HCT116 (cell line): ENCODE data around the gene SELPLG. TPM values are rescaled to one million over a fixed set of nuclear protein-coding genes. Genes with fewer than 3 reads are reported as not detected.
"Not testable (repeated sequence)": the region's sequence is repeated elsewhere in the genome, so short reads cannot be mapped to it uniquely, and the experiment has no call there.

Experiments used
- ATAC-seq: fragments of 200-7000 bp; cut with Tn5 transposase; 2 replicates; pipeline ENCODE4 v1.9.1; 2020; ENCODE audit warnings: mild to moderate bottlenecking, moderate library complexity
- BruUV-seq: library from RNA; stranded (reverse); fragments of 400-500 nt; replicated peaks from 2 replicates; lab custom pipeline; 2021; lab: Mats Ljungman, UMichigan
- CTCF ChIA-PET: fragments of 300-600 bp; sonication (Branson Sonifier 250); formaldehyde crosslinking; loops from one replicate; lab custom pipeline; 2021; ENCODE audit warnings: antibody characterized with exemption; lab: Charles Lee
- POLR2A ChIA-PET: fragments of 300-600, 350-600 bp; sonication (Branson Sonifier 250); formaldehyde crosslinking; loops from one replicate; lab custom pipeline; 2021; ENCODE audit warnings: antibody characterized with exemption; lab: Charles Lee
- RAD21 ChIA-PET, 2 experiments: fragments of 300-600 bp; sonication (Branson Sonifier 250); formaldehyde crosslinking; loops; one replicate each; lab custom pipeline; 2023; ENCODE audit warnings: low total read pairs in 2 of 2; ENCODE audit not compliant: uncharacterized antibody in 2 of 2, unreplicated experiment in 2 of 2, low non-redundant PET in 1 of 2; lab: Charles Lee
- DNase-seq: peaks from one replicate; pipeline ENCODE4 v3.0.0-alpha.2; 2010; ENCODE audit warnings: low read depth, low spot score
- H2AFZ ChIP-seq: fragments of 200-600 bp; shearing (Covaris generic), sonication (generic); 2 replicates; pipeline ENCODE4 v1.6.1; 2017; ENCODE audit warnings: low read depth, mixed run types, mixed read lengths, antibody characterized with exemption, low read length; ENCODE audit not compliant: poor library complexity, severe bottlenecking
- H3K27ac ChIP-seq: 2 replicates; pipeline ENCODE4 v1.5.1; 2012; ENCODE audit warnings: low read depth, low read length
- H3K27me3 ChIP-seq: fragments of 200-600 bp; sonication (generic); 2 replicates; pipeline ENCODE4 v1.6.1; 2016; ENCODE audit warnings: mixed run types, low read length, mixed read lengths; ENCODE audit not compliant: insufficient read depth
- H3K36me3 ChIP-seq, 2 experiments: fragments of 200-500 bp in 1 of 2; fragments of 200-600 bp in 1 of 2; sonication (Bioruptor generic) in 1 of 2; sonication (generic) in 1 of 2; 2 replicates each; pipeline versions ENCODE4 v1.5.1 to v1.6.1; 2014 to 2016; ENCODE audit warnings: low read length in 2 of 2, inconsistent platforms in 1 of 2, mixed read lengths in 1 of 2, mixed run types in 1 of 2; ENCODE audit not compliant: insufficient read depth in 2 of 2, control insufficient read depth in 1 of 2
- H3K4me1 ChIP-seq, 2 experiments: fragments of 200-600 bp in 1 of 2; sonication (generic) in 1 of 2; 2 replicates each; pipeline versions ENCODE4 v1.5.1 to v1.6.1; 2012 to 2017; ENCODE audit warnings: low read length in 2 of 2, inconsistent platforms in 1 of 2, mild to moderate bottlenecking in 1 of 2, mixed read lengths in 1 of 2, mixed run types in 1 of 2, moderate library complexity in 1 of 2; ENCODE audit not compliant: insufficient read depth in 2 of 2, control insufficient read depth in 1 of 2
- H3K4me2 ChIP-seq: fragments of 200-600 bp; sonication (generic); 2 replicates; pipeline ENCODE4 v1.6.1; 2017; ENCODE audit warnings: mixed run types, low read length, mixed read lengths
- H3K4me3 ChIP-seq, 2 experiments: fragments of 200-600 bp in 1 of 2; sonication (generic) in 1 of 2; replicated peaks in 1 of 2; 2 replicates each; pipeline ENCODE4 v1.5.1; 2011 to 2016; ENCODE audit warnings: low read length in 2 of 2, control low read depth in 1 of 2, low read depth in 1 of 2, mild to moderate bottlenecking in 1 of 2, mixed read lengths in 1 of 2, mixed run types in 1 of 2
- H3K79me2 ChIP-seq: fragments of 200-600 bp; sonication (generic); 2 replicates; pipeline ENCODE4 v1.6.1; 2017; ENCODE audit warnings: mild to moderate bottlenecking, mixed run types, low read length, moderate library complexity, mixed read lengths; ENCODE audit not compliant: insufficient read depth
- H3K9ac ChIP-seq: fragments of 200-600 bp; sonication (generic); 2 replicates; pipeline ENCODE4 v1.6.1; 2016; ENCODE audit warnings: low read length, mixed read lengths
- H3K9me2 ChIP-seq: fragments of 200-600 bp; sonication (generic), shearing (Covaris generic); 2 replicates; pipeline ENCODE4 v1.6.1; 2017; ENCODE audit warnings: mixed run types, mild to moderate bottlenecking, moderate library complexity; ENCODE audit not compliant: insufficient read depth
- H3K9me3 ChIP-seq, 2 experiments: fragments of 200-500 bp in 1 of 2; fragments of 200-600 bp in 1 of 2; sonication (Bioruptor generic) in 1 of 2; sonication (generic) in 1 of 2; 2 replicates each; pipeline ENCODE4 v1.6.1; 2014 to 2017; ENCODE audit warnings: low read length in 2 of 2, mixed read lengths in 2 of 2, inconsistent platforms in 1 of 2, low read depth in 1 of 2, mild to moderate bottlenecking in 1 of 2, mixed run types in 1 of 2, moderate library complexity in 1 of 2; ENCODE audit not compliant: control insufficient read depth in 1 of 2, insufficient read depth in 1 of 2
- H4K20me1 ChIP-seq: fragments of 200-600 bp; sonication (generic), shearing (Covaris generic); 2 replicates; pipeline ENCODE4 v1.6.1; 2017; ENCODE audit warnings: mixed run types, mild to moderate bottlenecking, moderate library complexity; ENCODE audit not compliant: insufficient read depth
- intact Hi-C: fragments of 100-400 bp; cut with micrococcal nuclease; formaldehyde crosslinking; loops from 2 replicates; pipeline ENCODE4 v1.10.0; 2022
- total RNA-seq: library from RNA; stranded (reverse); gene quantifications from one replicate; pipeline ENCODE4 v1.2.1, GENCODE V29; 2021; ENCODE audit not compliant: unreplicated experiment

SELPLG gene
- total RNA-seq, 1 experiment from 2014 or later, result 1.2 TPM

- peaks cover 0 to 13% of the 10 kb centered on the region in 2 experiments; a peak in 1 of 4 replicates for H3K36me3 ChIP-seq
- H3K9ac ChIP-seq, BruUV-seq, H3K4me3 ChIP-seq, CTCF ChIA-PET, RAD21 ChIA-PET, H3K9me3 ChIP-seq, ATAC-seq, H3K9me2 ChIP-seq, H3K27ac ChIP-seq, H4K20me1 ChIP-seq, H3K27me3 ChIP-seq, H2AFZ ChIP-seq, POLR2A ChIA-PET, H3K79me2 ChIP-seq, DNase-seq, intact Hi-C loops, H3K4me2 ChIP-seq: not testable (repeated sequence)
- H3K4me1 ChIP-seq, result peaks cover 29% of the 10 kb centered on the region in 2 experiments
Observed at GRCh38 chr12:108656247-108656646, 22.6 kb upstream of the SELPLG start.

GRCh38 chr12:108655812-108656175 lies 22.1 kb upstream of the SELPLG start:
- CTCF ChIA-PET, result not testable (repeated sequence)

GRCh38 chr12:108654622-108655021 lies 20.9 kb upstream of the SELPLG start:
- DNase-seq, BruUV-seq, H4K20me1 ChIP-seq, H3K27me3 ChIP-seq, H3K79me2 ChIP-seq, ATAC-seq, H3K9me3 ChIP-seq, H2AFZ ChIP-seq, POLR2A ChIA-PET, H3K4me3 ChIP-seq, H3K27ac ChIP-seq, H3K9me2 ChIP-seq, H3K4me2 ChIP-seq, H3K9ac ChIP-seq, intact Hi-C loops, RAD21 ChIA-PET: not testable (repeated sequence)
- CTCF ChIA-PET, result interaction anchor here (0.8 kb wide), 1 partner anchor 9 kb away, joined by 4 read pairs; no protein-coding TSS in a partner anchor
- H3K4me1 ChIP-seq, result peaks cover 43 to 45% of the 10 kb centered on the region in 2 experiments
- H3K36me3 ChIP-seq, result peaks cover 0 to 13% of the 10 kb centered on the region in 2 experiments; a peak in 1 of 4 replicates

More at GRCh38 chr12:108655812-108656175, 22.1 kb upstream of the SELPLG start:
- H3K4me2 ChIP-seq, H3K9ac ChIP-seq, RAD21 ChIA-PET, ATAC-seq, H3K79me2 ChIP-seq, H3K27me3 ChIP-seq, H4K20me1 ChIP-seq, H3K4me3 ChIP-seq, H2AFZ ChIP-seq, BruUV-seq, H3K9me3 ChIP-seq, DNase-seq, intact Hi-C loops, H3K27ac ChIP-seq, POLR2A ChIA-PET, H3K9me2 ChIP-seq: not testable (repeated sequence)
- Histone ChIP-seq H3K36me3 (peaks cover 0 to 13% of the 10 kb centered on the region in 2 experiments; a peak in 1 of 4 replicates), H3K4me1 (peaks cover 33% of the 10 kb centered on the region in 2 experiments)
